Activated T-helper 1 cell treated with anti-CD3 and anti-CD28 coated beads, Interleukin-12 subunit alpha, Interleukin-12 subunit beta, Interleukin-2, Interleukin-4 antibody, amounts not matched to agents 30 ng/mL and 10 ng/mL and 1 ng/mL, durations not matched to agents 14 hours and 24 hours and 36 hours (primary cell): ENCODE measurements around the gene C1orf232. TPM values are rescaled to one million over a fixed set of nuclear protein-coding genes. Genes with fewer than 3 reads are reported as not detected.

Experiments used
- DNase-seq: peaks from one replicate; pipeline ENCODE4 v3.0.0; 2021; ENCODE audit warnings: low spot score
- H3K27ac Mint-ChIP-seq: one replicate; pipeline ENCODE4 v1.8.0; 2021; ENCODE audit warnings: mild to moderate bottlenecking, mixed read lengths
- H3K27me3 Mint-ChIP-seq: one replicate; pipeline ENCODE4 v1.8.0; 2022; ENCODE audit warnings: mild to moderate bottlenecking, moderate library complexity, mixed read lengths; ENCODE audit not compliant: insufficient read depth
- H3K36me3 Mint-ChIP-seq: one replicate; pipeline ENCODE4 v1.8.0; 2021; ENCODE audit warnings: low read depth, mixed read lengths
- H3K4me1 Mint-ChIP-seq: one replicate; pipeline ENCODE4 v1.8.0; 2021; ENCODE audit warnings: low read depth, mixed read lengths
- H3K4me3 Mint-ChIP-seq: one replicate; pipeline ENCODE4 v1.8.0; 2021; ENCODE audit warnings: mild to moderate bottlenecking, moderate library complexity, mixed read lengths
- H3K9me3 Mint-ChIP-seq: one replicate; pipeline ENCODE4 v1.8.0; 2021; ENCODE audit warnings: mixed read lengths
- intact Hi-C: fragments of 100-400 bp; cut with micrococcal nuclease; formaldehyde crosslinking; loops from one replicate; pipeline ENCODE4 v1.15.1; 2024
- total RNA-seq: library from RNA; stranded (reverse); gene quantifications from 2 replicates; pipeline ENCODE4 v1.2.3, GENCODE V29; 2022

The C1orf232 gene
- total RNA-seq, 1 donor from 2014 or later: not detected

GRCh38 chr1:26158908-26159742, 9.6 kb downstream of the C1orf232 start, which contains the start of gene FAM110D:
TSS of gene FAM110D (plus strand) at chr1:26159079. CDS start at chr1:26161292, 2,213 bp downstream.
- H3K9me3 Mint-ChIP-seq: no peaks in the 10 kb centered on the region
- peaks cover 62% of the 10 kb centered on the region for H3K27me3 Mint-ChIP-seq
- intact Hi-C loops: no loop called here
- H3K27ac Mint-ChIP-seq: no peak within 1 kb of the TSS
- DNase-seq: no peak
- no peaks in the 10 kb centered on the region for H3K36me3 Mint-ChIP-seq
- H3K4me3 Mint-ChIP-seq: no peak within 1 kb of the TSS
- H3K4me1 Mint-ChIP-seq: peaks cover 5% of the 10 kb centered on the region

GRCh38 chr1:26158271-26158907, 10.4 kb downstream of the C1orf232 start:
- H3K4me1 Mint-ChIP-seq: peaks cover 5% of the 10 kb centered on the region
- H3K27ac Mint-ChIP-seq: no peak overlapping the region
- intact Hi-C loops: no loop called here
- H3K27me3 Mint-ChIP-seq: peaks cover 63% of the 10 kb centered on the region
- no peaks in the 10 kb centered on the region for H3K9me3 Mint-ChIP-seq
- no peaks in the 10 kb centered on the region for H3K36me3 Mint-ChIP-seq
- DNase-seq: no peak
- H3K4me3 Mint-ChIP-seq: no peak overlapping the region

- intact Hi-C loops: no loop called here
- no peaks in the 10 kb centered on the region for H3K36me3 Mint-ChIP-seq
- H3K27me3 Mint-ChIP-seq: peaks cover 71% of the 10 kb centered on the region
These were observed 12.3 kb downstream of the C1orf232 start for GRCh38 chr1:26156285-26157038.

GRCh38 chr1:26155370-26156284, 13.1 kb downstream of the C1orf232 start:
- H3K27ac Mint-ChIP-seq: no peak overlapping the region
- no peaks in the 10 kb centered on the region for H3K36me3 Mint-ChIP-seq
- DNase-seq: no peak
- intact Hi-C loops: no loop called here
- no peak overlapping the region for H3K4me3 Mint-ChIP-seq
- no peaks in the 10 kb centered on the region for H3K4me1 Mint-ChIP-seq
- peaks cover 71% of the 10 kb centered on the region for H3K27me3 Mint-ChIP-seq
- no peaks in the 10 kb centered on the region for H3K9me3 Mint-ChIP-seq

More at GRCh38 chr1:26156285-26157038, 12.3 kb downstream of the C1orf232 start:
- no peaks in the 10 kb centered on the region for H3K9me3 Mint-ChIP-seq
- H3K4me3 Mint-ChIP-seq: no peak overlapping the region
- H3K27ac Mint-ChIP-seq: no peak overlapping the region
- no peaks in the 10 kb centered on the region for H3K4me1 Mint-ChIP-seq
- DNase-seq: no peak

- H3K27me3 Mint-ChIP-seq: peaks cover 69% of the 10 kb centered on the region
- H3K36me3 Mint-ChIP-seq: no peaks in the 10 kb centered on the region
- H3K9me3 Mint-ChIP-seq: no peaks in the 10 kb centered on the region
- H3K4me1 Mint-ChIP-seq: no peaks in the 10 kb centered on the region
- intact Hi-C loops: no loop called here
- H3K4me3 Mint-ChIP-seq: no peak overlapping the region
- no peak overlapping the region for H3K27ac Mint-ChIP-seq
- no peak for DNase-seq
These were observed 14.0 kb downstream of the C1orf232 start for GRCh38 chr1:26154750-26155149.

- Mint-ChIP-seq H3K4me3 (no peak overlapping the region), H3K36me3 (no peaks in the 10 kb centered on the region), H3K4me1 (no peaks in the 10 kb centered on the region), H3K27me3 (peaks cover 70% of the 10 kb centered on the region), H3K9me3 (no peaks in the 10 kb centered on the region), H3K27ac (no peak overlapping the region)
- no peak for DNase-seq
- intact Hi-C loops: no loop called here
These were observed 14.7 kb downstream of the C1orf232 start for GRCh38 chr1:26153966-26154532.

GRCh38 chr1:26148887-26149286, 19.9 kb downstream of the C1orf232 start:
- no peak for DNase-seq
- H3K9me3 Mint-ChIP-seq: no peaks in the 10 kb centered on the region
- no peak overlapping the region for H3K27ac Mint-ChIP-seq
- H3K4me3 Mint-ChIP-seq: no peak overlapping the region
- intact Hi-C loops: no loop called here
- no peaks in the 10 kb centered on the region for H3K36me3 Mint-ChIP-seq
- peaks cover 8% of the 10 kb centered on the region for H3K4me1 Mint-ChIP-seq
- H3K27me3 Mint-ChIP-seq: peaks cover 45% of the 10 kb centered on the region

GRCh38 chr1:26145960-26146294, 22.8 kb downstream of the C1orf232 start:
- Mint-ChIP-seq H3K36me3 (no peaks in the 10 kb centered on the region), H3K27ac (no peak overlapping the region), H3K9me3 (no peaks in the 10 kb centered on the region), H3K27me3 (peaks cover 27% of the 10 kb centered on the region), H3K4me3 (no peak overlapping the region), H3K4me1 (peaks cover 8% of the 10 kb centered on the region)
- no peak for DNase-seq
- intact Hi-C loops: loop anchor here (1.0 kb wide), 4 partner anchors 20 to 110 kb away; partner anchors contain the start of gene PDIK1L

- Mint-ChIP-seq H3K4me1 (peaks cover 8% of the 10 kb centered on the region), H3K36me3 (no peaks in the 10 kb centered on the region), H3K4me3 (no peak overlapping the region), H3K27me3 (peaks cover 24% of the 10 kb centered on the region), H3K9me3 (no peaks in the 10 kb centered on the region), H3K27ac (no peak overlapping the region)
- intact Hi-C loops: loop anchor here (1.0 kb wide), 4 partner anchors 19 to 109 kb away; partner anchors contain the start of gene PDIK1L
- DNase-seq: peak; percentile 66
These were observed 23.5 kb downstream of the C1orf232 start for GRCh38 chr1:26145041-26145959.

- Mint-ChIP-seq H3K4me3 (no peak overlapping the region), H3K27ac (no peak overlapping the region), H3K4me1 (peaks cover 14% of the 10 kb centered on the region), H3K9me3 (no peaks in the 10 kb centered on the region), H3K36me3 (no peaks in the 10 kb centered on the region), H3K27me3 (peaks cover 8% of the 10 kb centered on the region)
- intact Hi-C loops: no loop called here
- no peak for DNase-seq
These were observed 26.6 kb downstream of the C1orf232 start for GRCh38 chr1:26142159-26142558.

- peaks cover 3% of the 10 kb centered on the region for H3K27me3 Mint-ChIP-seq
- no peaks in the 10 kb centered on the region for H3K36me3 Mint-ChIP-seq
- no peak for DNase-seq
- no peak overlapping the region for H3K4me3 Mint-ChIP-seq
- intact Hi-C loops: no loop called here
- no peak overlapping the region for H3K27ac Mint-ChIP-seq
- H3K9me3 Mint-ChIP-seq: peaks cover 8% of the 10 kb centered on the region
- peaks cover 5% of the 10 kb centered on the region for H3K4me1 Mint-ChIP-seq
These were observed 29.7 kb downstream of the C1orf232 start for GRCh38 chr1:26138974-26139558.
